Activated effector memory CD4-positive, alpha-beta T cell treated with anti-CD3 and anti-CD28 coated beads, Interleukin-2, amount 50 U/mL, for 16 hours (primary cell): ENCODE data around the gene USP53.
"Not testable (repeated sequence)": the region's sequence is repeated elsewhere in the genome, so short reads cannot be mapped to it uniquely, and the experiment has no call there.

ENCODE experiments used
- DNase-seq: peaks from one replicate; pipeline ENCODE4 v3.0.0-alpha.2; 2020

Gene USP53

GRCh38 chr4:119279945-119280344, 67.4 kb downstream of the USP53 start:
- not testable (repeated sequence) for DNase-seq

DNA sequence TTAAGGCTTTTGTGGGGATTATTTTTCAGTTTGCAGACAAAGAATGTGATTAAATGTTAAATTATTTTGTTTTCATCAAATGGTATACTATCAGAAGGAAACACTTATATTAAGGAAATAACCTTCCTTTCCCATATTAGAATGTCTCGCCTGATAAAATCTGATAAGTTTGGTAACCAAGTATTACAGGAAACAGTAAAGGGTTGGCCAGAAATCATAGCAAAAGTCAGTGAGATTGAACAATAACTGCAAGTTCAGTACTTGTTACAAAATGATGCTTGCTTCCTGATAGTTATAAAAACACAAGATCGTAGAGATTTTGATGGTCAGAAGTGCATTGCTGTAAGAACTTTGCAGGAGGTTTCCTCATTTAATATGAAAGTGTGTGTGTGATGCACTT, 68.9 kb downstream of the USP53 start:
- DNase-seq: no peak

DNA sequence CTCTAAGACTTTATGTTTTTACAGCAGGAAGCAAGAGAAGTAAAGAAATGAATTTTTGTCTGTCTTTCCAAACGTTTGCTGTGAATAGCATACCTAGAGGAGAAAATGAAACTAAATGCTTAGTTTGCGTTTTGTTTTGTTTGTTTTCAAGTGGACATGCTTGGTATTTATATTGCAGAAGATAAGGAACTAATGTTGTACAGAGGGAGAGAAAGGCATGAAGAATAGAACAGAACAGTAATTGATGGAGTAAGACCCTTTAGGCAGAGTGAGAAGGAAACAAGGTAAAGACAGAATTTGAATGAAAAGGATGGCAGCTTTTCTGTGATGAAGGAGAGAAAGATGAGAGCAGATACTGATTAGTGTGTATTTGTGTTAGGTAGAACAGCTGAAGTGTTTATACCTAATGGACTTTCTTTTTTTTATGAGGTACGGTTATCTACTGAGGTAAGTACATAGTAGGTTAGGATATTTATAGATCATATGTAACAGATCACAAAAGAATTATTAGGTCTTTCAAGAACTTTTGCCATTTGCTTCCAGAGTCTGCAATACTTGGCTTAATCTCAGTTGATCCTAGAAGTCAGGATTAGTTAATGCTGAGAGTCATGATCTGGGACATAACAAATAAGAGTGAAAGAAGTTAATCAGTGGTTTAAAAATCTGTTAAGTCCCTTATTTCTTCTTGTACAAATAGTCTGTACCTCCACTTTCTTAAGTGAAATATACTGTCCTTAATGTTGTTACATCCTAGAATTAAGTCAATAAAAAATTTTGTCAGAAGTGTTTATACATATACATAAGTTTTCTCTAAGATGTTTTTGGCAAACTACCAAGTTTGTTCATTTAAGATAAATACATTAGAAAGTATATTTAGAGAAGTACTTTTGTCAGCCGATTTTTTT, 72.6 kb downstream of the USP53 start:
- no peak for DNase-seq

- no peak for DNase-seq
Measured at GRCh38 chr4:119286377-119287002, 74.0 kb downstream of the USP53 start.

DNA sequence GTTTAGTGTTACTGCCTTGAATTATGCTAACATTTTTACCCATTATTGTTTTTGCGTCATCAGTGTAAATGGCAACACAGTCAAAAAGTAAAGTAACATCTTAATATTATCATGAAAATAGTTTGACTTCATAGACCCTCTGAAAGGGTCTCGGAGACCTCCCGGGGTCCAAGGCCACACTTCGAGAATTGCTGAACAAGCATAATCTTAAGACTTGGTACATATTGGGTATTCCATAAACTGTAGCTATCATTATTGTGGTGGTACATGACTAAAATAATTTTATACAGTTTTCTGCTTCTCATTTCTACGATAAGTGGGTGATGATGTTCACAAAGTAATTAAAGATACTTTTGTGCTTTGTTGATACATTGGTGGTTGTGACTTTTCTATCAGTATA, 76.8 kb downstream of the USP53 start:
- no peak for DNase-seq

GRCh38 chr4:119290598-119290997, 78.1 kb downstream of the USP53 start:
- DNase-seq: no peak

DNA sequence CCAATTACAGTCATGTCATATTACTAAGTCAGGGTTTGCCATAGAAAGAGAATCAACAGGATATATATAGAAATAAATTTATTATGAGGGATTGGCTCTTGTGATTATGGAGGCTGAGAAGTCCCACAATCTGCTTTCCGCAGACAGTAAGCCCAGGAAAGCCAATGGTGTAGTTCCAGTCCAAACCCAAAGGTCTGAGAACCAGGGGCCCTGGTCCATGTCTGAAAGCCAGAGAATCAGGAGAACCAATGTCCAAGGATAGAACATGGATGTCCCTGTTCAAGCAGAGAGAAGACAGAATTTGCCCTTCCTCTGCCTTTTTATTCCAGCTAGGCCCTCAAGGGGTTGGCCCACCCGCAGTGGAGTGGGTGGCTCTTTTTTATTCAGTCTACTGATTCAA, 83.8 kb downstream of the USP53 start:
- DNase-seq: no peak

DNA sequence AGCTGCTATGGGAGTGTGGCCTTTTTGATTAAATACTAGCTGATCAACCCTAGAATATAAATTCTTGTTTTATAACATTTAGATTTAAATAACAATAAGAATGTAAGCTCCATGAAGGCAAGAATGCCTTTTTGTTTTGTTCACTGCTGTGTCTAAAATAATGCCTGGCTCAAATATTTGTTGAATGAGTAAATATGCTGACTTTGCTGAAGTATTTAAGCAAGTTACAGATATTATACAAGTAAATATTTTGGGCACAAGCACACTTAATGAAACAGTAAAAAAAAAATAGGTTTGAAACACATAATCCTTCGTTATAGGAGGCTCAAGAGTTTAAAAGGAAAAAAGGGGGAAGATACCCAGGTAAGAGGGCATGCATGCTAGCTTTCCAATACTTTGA, 85.3 kb downstream of the USP53 start:
- DNase-seq: no peak

DNA sequence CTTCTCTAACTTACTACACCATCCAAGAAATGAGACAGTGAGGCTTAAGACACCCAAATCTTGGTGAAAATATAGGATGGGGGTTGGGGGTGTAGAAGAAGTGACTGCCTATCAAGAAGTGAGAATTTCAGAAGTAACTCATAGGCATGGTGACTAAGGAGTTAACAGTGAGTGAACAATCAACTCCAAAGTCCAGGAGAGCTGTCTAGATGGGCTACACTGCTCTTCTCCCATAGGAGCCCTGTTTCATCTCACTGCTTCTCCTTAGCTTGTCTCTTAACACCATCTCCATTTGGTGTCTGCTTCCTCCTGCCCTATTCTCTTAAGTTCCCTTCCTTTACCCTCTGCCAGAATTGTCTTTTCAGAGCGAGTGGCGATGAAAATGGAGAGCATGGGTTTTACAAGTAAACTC, 86.8 kb downstream of the USP53 start:
- no peak for DNase-seq

DNA sequence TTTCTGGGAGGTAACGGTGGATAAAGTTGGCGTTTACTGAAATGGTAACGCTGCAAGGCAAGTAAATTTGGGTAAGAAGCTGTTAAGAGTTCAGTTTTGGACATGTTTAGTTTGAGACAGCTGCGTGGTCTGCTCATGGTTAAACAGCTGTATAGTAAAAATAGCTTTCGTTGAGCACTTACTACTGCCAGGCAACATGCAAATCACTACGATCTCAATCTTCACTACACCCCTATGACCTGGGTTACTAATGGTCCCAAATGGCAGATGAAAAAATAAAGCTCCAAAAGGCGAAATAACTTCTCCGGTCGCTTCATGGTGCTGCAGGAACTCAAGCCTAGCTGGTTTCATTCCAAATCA, 87.2 kb downstream of the USP53 start:
- DNase-seq: no peak

GRCh38 chr4:119300101-119300978, 87.8 kb downstream of the USP53 start:
- peak; percentile 97 for DNase-seq

- DNase-seq: no peak
Measured at GRCh38 chr4:119302073-119302832, 89.7 kb downstream of the USP53 start.

GRCh38 chr4:119303587-119304305, 91.2 kb downstream of the USP53 start:
- DNase-seq: no peak

DNA sequence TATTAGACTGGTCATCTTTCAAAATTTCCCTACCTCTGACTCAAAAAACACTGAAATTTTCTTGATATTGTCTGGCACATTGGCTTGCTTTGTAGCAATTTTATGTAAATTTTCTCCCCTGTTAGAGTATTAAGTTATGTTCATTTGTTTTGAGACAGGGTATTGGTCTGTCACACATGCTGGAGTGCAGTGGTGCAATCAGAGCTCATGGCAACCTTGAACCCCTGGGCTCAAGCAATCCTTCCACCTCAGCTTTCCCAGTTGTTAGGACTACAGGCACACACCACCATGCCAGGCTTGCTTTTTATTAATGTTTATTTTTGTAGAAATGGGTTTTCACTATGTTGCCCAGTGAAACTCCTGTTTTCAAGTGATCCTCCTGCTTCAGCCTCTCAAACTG, 91.9 kb downstream of the USP53 start:
- DNase-seq: no peak

DNA sequence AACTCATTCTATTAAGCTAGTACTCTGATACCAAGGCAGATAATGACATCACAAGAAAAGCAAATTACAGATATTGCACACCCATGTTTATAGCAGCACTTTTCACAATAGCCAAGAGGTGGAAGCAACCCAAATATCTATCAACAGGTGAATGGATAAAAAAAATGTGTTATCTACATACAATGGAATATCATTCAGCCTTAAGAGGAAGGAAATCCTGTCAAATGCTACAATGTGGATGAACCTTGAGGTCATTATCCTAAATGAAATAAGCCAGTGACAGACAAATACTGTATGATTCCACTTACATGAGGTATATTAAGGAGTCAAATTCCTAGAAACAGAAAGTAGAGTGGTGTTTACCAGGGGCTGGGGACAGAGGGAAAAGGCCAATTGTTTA, 95.1 kb downstream of the USP53 start:
- DNase-seq: no peak

DNA sequence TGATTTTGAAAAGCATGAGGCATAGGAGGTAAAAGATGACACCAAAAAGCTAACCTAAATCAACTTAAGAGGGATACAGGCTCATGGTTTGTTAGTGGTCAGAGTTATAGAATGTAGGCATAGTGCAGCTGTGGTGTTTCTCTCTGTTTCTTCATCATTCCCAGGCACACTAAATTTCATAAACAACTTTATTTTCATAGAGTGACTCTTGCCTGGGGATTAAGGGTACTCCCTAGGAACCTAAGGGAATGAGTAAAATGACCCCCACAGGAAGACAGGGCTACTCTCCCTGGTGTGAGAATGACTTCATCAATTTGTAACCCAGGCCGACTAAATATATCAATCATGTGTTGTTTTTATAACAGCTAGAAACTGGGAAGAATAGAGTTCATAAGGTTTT, 98.3 kb downstream of the USP53 start:
- DNase-seq: no peak

- no peak for DNase-seq
Measured at GRCh38 chr4:119313237-119313636, 100.7 kb downstream of the USP53 start.

DNA sequence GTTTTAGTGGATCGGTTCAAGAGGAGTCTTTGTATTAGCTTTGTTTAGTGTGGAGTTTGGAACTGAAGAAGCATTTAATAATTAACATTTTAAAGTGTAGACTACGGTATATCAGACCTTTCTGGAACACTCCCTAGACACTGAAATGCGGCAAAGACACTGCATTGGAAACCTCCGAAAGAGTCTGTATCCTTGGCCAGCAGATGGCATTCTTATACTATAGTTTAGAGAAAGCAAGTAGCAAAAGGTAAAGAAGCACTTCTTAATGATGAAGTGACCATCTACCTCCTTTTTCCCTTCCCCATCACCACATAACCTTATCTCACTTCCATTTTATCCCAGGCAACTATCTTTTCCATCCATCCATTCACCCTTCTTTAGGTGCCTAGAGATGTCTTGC, 101.8 kb downstream of the USP53 start:
- no peak for DNase-seq

DNA sequence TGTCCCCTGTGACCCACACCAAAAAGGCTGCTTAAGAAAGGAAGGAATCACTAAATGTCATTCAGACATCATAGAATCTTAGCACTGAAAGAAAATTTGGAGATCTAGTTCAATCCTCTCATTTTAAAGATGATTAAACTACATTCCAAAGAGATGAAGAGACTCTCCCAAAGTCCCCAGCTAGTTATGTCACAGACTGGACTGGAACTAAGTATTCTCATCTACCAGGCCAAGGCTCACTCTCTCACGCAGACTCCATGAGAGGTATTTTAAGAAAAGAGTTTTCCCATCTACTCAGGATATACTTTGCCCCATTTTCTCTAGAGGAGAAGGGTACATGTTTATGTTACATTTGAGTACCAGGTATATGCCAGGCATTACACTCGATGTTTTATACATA, 102.5 kb downstream of the USP53 start:
- no peak for DNase-seq

GRCh38 chr4:119317990-119318389, 105.5 kb downstream of the USP53 start:
- no peak for DNase-seq

GRCh38 chr4:119321921-119322687, 109.6 kb downstream of the USP53 start, which contains the start of gene FABP2:
Gene FABP2 (minus strand): TSS chr4:119322138. CDS start chr4:119322102, 36 bp downstream.
- no peak for DNase-seq
